Right ventricle myocardium inferior (tissue), 1 donor: ENCODE results near the gene C2orf76. TPM values are rescaled to one million over a fixed set of nuclear protein-coding genes. Genes with fewer than 3 reads are reported as not detected.
A peak's percentile ranks its signal among the peaks of the same experiment; 100 is the strongest.
"Not testable (repeated sequence)": the region's sequence is repeated elsewhere in the genome, so short reads cannot be mapped to it uniquely, and the experiment has no call there.

Experiments
- ATAC-seq: fragments of 200-7000 bp; cut with Tn5 transposase; one replicate; pipeline ENCODE4 v1.9.1; 2020; ENCODE audit warnings: mild to moderate bottlenecking, moderate library complexity
- DNase-seq: peaks from one replicate; pipeline ENCODE4 v3.0.0; 2021; ENCODE audit errors: missing footprints
- intact Hi-C: fragments of 100-400 bp; cut with DNase I; formaldehyde crosslinking; loops from one replicate; pipeline ENCODE4 v1.11.0; 2022
- total RNA-seq: library from RNA; stranded (reverse); fragmentation: NEBNext Ultra II Directional; extraction: Animal tissue kit (Norgen Biotek cat#: 25700); gene quantifications from one replicate; pipeline ENCODE4 v1.2.1, GENCODE V29; 2021
- donor health status: DM: no; HTN: yes; CAD: no; lungs with severe emphysema.

The C2orf76 gene
- total RNA-seq, 1 donor from 2014 or later, result 6.8 TPM

GRCh38 chr2:119286661-119287060 lies 80.0 kb downstream of the C2orf76 start:
- ATAC-seq (no peak), DNase-seq (no peak)
- intact Hi-C loops, result no loop called here

- intact Hi-C loops, result no loop called here
- ATAC-seq, result peak; percentile 85
- DNase-seq, result peak; percentile 78
These were observed 82.7 kb downstream of the C2orf76 start for GRCh38 chr2:119283873-119284331.

GRCh38 chr2:119282996-119283511 lies 83.6 kb downstream of the C2orf76 start:
- ATAC-seq (peak; percentile 68), DNase-seq (peak; percentile 47)
- intact Hi-C loops, result no loop called here

GRCh38 chr2:119282146-119282995 lies 84.3 kb downstream of the C2orf76 start:
- DNase-seq, result peak; percentile 58
- ATAC-seq, result no peak
- intact Hi-C loops, result no loop called here

- DNase-seq (no peak), ATAC-seq (no peak)
- intact Hi-C loops, result no loop called here
These were observed 86.0 kb downstream of the C2orf76 start for GRCh38 chr2:119280680-119281079.

GRCh38 chr2:119279666-119280065 lies 87.0 kb downstream of the C2orf76 start:
- intact Hi-C loops, result no loop called here
- no peak for ATAC-seq
- DNase-seq, result peak; percentile 37

- no peak for ATAC-seq
- DNase-seq, result no peak
These were observed 87.7 kb downstream of the C2orf76 start for GRCh38 chr2:119278946-119279345.

GRCh38 chr2:119278385-119278784 lies 88.2 kb downstream of the C2orf76 start:
- ATAC-seq, DNase-seq, intact Hi-C loops: not testable (repeated sequence)

More at GRCh38 chr2:119278946-119279345, 87.7 kb downstream of the C2orf76 start:
- intact Hi-C loops, result no loop called here

GRCh38 chr2:119276864-119277263 lies 89.8 kb downstream of the C2orf76 start:
- intact Hi-C loops, result no loop called here
- ATAC-seq (no peak), DNase-seq (no peak)

- intact Hi-C loops, result no loop called here
- no peak for DNase-seq
- ATAC-seq, result no peak
These were observed 99.0 kb downstream of the C2orf76 start for GRCh38 chr2:119267604-119268003.

GRCh38 chr2:119266091-119266589 lies 100.5 kb downstream of the C2orf76 start:
- ATAC-seq (no peak), DNase-seq (no peak)
- intact Hi-C loops, result no loop called here

- intact Hi-C loops, result loop anchor here (1.0 kb wide), 1 partner anchor 47 kb away; no protein-coding TSS in a partner anchor
- DNase-seq (no peak), ATAC-seq (no peak)
These were observed 101.0 kb downstream of the C2orf76 start for GRCh38 chr2:119265693-119266066.

- intact Hi-C loops, result loop anchor here (1.0 kb wide), 1 partner anchor 47 kb away; no protein-coding TSS in a partner anchor
- peak; percentile 68 for DNase-seq
- ATAC-seq, result peak; percentile 80
These were observed 101.6 kb downstream of the C2orf76 start for GRCh38 chr2:119264781-119265692.

GRCh38 chr2:119263656-119264055 lies 103.0 kb downstream of the C2orf76 start:
- DNase-seq (no peak), ATAC-seq (no peak)
- intact Hi-C loops, result no loop called here

- intact Hi-C loops, result no loop called here
- no peak for ATAC-seq
- peak; percentile 54 for DNase-seq
These were observed 103.6 kb downstream of the C2orf76 start for GRCh38 chr2:119263025-119263424.

- DNase-seq, result peak; percentile 56
- no peak for ATAC-seq
- intact Hi-C loops, result no loop called here
These were observed 105.0 kb downstream of the C2orf76 start for GRCh38 chr2:119261493-119262225.

GRCh38 chr2:119260646-119261492 lies 105.8 kb downstream of the C2orf76 start:
- ATAC-seq (no peak), DNase-seq (no peak)
- intact Hi-C loops, result no loop called here
